Lung microvascular endothelial cell (primary cell): Measurements from ENCODE around the gene SLC2A4. TPM values are rescaled to one million over a fixed set of nuclear protein-coding genes. Genes with fewer than 3 reads are reported as not detected.
A peak's percentile ranks its signal among the peaks of the same experiment; 100 is the strongest.

Experiments used
- DNase-seq, 2 donors: peaks; one replicate each; pipeline versions ENCODE4 v3.0.0 to v3.0.0-alpha.2; 2010; ENCODE audit warnings: low read depth in 2 of 2
- total RNA-seq: library from RNA; depleted of rRNA; stranded (reverse); fragments of >200 nt; gene quantifications from 2 replicates; pipeline ENCODE4 v1.2.1, GENCODE V29; 2014

SLC2A4 gene
- total RNA-seq, 1 donor from 2014 or later: 0.60 TPM

DNA sequence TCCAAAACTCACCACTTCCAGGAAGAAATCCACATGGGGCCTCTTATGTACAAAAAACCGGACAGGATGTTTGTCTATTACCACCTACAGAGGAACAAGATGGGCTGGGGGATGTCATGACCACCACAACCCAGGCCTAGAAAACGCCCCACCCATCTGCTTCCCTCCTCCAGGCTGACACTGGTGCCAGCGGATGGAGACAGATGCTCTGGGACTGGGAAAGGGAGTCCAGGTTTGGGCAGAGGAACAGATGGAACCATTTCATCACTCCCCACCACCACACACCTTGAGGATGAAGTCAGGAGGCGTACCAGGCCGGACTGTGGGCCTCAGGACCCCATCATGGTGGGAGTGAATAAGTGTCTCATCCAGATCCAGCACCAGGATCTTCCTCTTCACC, 34.7 kb upstream of the SLC2A4 start:
- DNase-seq: no peak

DNA sequence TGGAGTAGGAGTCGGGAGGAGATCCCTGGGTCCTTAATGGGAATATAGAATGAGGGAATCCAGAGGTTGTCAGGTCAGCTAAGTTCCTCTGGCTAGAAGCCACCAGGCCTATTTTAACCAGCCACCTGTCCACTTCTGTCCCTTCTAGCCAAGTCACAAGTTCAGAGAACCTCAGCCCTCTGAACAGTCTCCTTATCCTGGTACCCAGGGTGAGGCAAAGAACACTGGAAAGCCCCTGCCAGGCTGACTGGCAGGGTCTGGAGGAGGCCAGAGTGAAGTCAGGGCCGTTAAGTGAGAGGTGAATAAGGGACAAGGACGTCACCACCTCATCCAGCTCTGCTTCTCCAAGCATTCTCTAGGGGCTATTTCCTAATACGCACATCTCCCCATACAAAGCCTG, 32.7 kb upstream of the SLC2A4 start:
- DNase-seq: no peak

DNA sequence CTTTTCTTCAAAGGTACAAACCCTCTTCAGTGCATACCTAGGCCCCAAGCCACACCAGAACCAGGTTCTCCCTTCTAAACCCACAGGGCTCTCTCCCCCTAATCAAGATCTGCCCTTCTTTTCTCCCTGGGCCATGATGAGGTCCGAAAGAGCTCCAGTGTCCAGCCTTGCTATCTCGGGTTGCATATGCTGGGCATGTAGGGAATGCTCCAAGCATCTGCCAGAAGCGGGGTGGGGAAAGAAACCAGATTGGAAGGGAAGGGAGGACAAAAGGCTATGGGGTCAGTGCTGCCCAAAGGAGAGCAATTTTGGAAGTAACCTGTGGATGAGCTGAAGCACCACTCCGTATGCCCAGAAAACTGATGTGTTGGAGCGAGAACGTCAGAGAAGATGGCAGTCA, 32.3 kb upstream of the SLC2A4 start:
- DNase-seq: no peak

DNA sequence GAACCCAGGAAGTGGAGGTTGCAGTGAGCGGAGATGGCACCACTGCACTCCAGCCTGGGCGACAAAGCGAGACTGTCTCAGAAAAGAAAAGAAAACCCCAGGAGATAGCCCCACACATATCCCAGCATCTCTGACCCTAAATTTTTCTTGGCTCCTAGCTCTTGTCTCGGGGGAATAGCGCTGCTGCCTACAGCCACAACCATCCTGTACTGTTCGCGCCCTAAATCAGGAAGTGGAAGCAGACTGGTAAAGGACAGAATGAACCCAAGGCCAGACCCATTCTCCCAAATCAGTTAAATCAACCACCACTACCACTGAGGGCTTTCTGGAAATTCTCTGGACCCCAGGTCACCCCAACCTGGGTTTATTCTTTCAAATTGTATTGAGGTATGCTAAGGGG, 31.7 kb upstream of the SLC2A4 start:
- DNase-seq: no peak

DNA sequence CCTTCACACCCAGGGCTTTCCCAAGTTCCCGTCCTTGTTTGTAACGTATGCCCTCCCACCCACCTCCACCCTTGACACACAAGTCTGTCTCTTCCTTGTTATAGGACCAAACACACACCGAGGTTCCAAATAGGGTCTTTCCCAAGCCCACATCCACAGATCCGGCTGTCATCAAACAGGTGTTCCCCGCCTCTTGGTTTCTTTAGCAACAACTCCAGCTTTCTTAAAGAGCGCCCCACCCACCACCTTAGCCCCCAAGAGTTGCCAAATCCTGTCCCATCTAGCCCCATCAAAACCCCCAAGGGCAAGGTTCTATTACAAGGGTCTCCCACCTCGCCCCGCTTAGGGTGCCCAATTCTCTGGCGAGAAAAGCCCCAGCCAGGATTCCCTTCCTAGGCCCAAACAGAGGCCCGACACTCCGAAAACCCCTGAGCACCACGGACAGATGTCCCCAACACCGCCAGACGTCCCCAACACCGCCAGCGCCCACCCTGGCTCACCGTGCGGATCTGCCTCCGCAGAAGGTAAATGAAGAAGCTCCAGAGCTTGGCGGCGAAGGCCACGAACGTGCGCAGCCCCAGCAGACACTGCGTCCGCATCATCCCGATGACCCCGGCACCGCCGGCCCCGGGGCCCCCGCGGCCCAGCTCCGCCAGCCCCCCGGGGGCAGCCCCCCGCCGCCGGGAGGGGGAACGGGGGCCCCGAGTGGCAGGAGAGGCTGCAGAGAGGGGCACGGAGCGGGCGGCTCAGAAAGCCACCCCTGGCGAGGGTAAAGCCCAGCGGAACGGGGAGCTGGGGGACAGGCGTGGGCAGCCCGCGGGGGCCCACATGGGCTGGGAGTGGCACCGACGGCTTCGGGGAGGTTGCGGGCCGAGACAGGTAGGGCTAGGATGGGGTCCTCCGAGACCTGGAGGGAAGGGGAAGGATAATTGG, 30.6 kb upstream of the SLC2A4 start:
- peak; percentile 48 to 54 for DNase-seq

DNA sequence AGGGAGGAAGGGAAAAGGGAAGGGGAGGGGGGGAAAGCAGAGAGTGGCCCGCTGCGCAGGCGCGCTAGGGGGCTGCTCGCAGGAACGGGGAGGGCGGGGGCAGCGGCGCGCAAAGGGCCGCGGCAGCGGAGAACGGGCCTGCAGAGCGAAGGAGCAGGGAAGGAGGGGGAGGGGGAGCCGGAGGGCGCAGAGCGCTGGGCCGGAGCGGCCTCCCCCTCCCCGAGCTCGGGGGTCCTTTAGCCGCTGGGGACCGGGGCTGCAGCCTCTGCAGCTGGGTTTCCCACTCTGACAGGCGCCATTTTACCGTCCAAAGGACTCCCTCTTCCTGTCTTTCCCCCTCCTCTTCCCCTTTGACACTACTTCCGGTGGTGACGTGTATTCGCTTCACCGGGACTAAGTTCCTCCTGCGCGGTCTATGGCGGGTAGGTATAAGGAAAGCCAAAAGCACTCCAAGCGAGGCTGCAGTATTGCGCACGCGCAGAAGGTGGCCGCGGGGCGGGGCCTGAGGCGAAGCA, 29.8 kb upstream of the SLC2A4 start, which contains the start of gene CTDNEP1:
TSS of gene CTDNEP1 (minus strand) at position 74 of the 515 bp plus-strand sequence. CDS start 438 bp downstream, outside the sequence.
- peak; percentile 100 for DNase-seq

DNA sequence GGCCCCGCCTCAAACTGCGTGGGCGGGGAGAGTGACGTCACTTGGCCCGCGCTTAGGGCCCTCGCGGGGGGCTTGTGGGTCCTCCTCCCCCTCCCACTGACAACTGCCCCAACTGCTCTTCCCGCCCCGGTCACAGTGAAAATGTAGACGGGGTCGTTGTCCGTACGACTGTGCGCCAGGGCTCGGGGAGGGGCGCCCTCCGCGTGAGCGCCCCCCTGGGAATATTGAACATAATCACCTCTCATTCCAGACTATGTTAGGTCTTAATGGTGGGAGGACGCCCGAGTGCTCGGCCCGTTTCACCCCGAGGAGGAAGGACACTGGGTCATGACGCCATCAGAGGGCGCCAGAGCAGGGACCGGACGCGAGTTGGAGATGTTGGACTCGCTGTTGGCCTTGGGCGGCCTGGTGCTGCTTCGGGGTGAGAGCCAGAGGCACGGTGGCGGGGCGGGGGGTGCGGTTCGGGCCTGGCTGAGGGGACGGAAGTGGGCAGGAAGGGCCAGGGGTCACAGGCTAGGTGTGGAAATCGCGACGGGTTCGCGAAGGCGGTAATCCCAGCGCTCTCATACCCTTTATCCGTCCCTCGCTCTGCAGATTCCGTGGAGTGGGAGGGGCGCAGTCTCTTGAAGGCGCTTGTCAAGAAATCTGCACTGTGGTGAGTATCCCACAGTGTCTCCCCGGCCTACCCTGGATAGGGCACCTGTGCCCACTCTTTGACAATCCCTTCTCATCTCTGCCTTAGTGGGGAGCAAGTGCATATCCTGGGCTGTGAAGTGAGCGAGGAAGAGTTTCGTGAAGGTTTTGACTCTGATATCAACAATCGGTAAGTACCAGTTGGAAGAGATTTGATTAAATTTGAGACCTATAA, 29.1 kb upstream of the SLC2A4 start, which contains the start of gene ELP5:
TSS of gene ELP5 (plus strand) at position 40 of the 868 bp plus-strand sequence. CDS start at position 376, 336 bp downstream.
- DNase-seq: peak; percentile 95 to 97

DNA sequence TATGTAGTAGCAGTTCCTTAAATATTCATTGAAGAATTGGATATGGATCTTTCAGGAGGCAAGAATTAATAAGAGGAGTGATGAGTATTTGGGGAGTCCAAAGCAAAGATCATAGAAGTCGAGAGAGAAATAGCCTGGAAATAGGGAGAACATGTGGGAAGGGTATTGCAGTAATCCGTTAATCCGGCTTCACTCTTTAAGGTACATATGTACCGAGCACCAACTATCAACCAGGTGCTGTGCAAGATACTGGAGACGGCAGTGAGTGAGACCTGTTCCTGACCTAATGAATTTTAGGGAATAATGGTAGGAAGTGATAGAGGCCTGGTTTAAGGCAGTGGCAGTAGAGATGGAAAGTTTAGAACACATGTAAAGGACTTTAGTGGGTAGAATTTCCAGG, 28.4 kb upstream of the SLC2A4 start:
- DNase-seq: no peak

DNA sequence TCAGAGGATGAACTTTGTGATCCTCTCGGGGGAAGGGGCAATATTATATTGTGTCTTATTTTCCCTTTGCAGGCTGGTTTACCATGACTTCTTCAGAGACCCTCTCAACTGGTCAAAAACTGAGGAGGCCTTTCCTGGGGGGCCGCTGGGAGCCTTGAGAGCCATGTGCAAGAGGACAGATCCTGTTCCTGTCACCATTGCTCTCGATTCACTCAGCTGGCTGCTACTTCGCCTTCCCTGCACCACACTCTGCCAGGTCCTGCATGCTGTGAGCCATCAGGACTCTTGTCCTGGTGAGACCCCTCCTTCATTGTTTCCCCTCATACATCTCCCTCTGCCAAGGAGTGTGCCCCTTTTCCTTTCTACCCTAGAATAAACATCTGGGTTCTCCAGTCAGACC, 27.0 kb upstream of the SLC2A4 start:
- DNase-seq: no peak

DNA sequence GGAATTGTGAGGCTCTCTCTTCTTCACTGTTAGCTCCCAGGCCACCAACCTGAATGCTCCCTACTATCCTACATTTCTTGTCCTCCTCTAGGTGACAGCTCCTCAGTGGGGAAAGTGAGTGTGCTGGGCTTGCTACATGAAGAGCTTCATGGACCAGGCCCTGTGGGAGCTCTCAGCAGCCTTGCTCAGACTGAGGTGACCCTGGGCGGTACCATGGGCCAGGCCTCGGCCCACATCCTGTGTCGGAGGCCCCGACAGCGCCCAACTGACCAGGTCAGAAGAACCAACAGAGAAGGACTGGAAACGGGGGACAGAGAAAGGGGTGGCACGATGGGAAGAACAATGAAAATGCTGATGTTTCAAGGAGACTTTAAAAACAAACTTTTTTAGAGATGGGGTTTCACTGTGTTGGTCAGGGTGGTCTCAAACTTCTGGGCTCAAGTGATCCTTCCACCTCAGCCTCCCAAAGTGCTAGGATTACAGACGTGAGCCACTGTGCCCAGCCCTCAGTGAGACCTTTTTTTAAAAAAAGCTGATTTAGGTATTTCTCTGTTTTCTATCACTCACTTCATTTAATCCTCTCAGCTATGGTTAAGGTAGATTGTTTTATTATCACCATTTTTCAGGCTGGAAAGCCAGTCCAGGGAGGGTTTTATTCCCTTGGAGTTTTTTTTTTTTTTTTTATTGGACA, 24.6 kb upstream of the SLC2A4 start:
- no peak for DNase-seq

DNA sequence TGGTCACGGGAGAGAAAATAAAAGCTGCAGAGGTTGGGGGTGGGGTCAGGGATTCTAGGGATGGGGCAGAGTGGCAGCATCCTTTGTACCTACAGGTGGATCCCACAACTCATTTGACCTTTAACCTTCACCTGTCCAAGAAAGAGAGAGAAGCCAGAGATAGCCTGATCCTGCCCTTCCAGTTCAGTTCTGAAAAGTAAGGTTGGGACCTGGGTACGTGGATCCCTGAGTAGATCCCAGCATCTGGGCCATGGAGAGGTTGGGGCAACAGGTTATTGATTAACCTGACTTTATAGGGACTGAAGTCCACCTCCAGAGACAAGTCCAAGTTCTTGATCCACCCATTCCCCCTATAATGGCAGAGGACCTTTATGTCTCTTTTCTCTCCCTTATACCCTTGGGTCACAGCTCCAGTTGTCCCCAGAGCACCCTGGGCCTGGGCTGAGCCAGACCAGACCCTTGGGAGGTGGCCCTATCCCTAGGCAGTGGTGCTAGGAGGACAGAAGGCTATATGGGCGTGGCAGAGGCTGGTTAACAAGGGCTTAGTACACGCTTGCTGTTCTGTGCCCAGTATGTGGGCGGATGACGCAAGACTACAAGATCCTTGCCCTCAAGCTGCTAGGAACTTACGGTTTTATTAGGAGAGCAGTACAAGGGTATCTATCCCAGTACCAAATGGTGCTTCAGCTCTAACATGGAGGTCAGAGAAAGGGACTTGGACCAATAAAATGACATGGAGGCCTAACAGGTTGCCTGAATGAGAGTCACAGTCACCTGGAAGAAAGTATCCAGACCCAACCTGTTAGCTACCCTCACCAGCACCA, 22.6 kb upstream of the SLC2A4 start:
- DNase-seq: no peak

DNA sequence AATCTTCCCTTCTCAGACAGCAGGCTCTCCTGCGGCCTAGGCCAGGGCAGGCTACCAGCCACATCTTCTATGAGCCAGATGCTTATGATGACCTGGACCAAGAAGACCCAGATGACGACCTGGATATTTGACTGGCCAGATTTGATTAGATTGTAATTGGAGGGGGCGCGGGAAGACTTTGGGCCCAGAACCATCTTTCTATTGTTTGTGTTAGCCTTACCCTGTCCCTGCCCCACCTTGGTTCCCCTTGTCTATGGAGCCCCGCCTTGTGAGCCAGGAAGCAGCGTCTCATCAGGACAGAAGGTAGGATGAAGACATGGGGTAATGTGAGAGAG, 22.0 kb upstream of the SLC2A4 start:
- DNase-seq: no peak

DNA sequence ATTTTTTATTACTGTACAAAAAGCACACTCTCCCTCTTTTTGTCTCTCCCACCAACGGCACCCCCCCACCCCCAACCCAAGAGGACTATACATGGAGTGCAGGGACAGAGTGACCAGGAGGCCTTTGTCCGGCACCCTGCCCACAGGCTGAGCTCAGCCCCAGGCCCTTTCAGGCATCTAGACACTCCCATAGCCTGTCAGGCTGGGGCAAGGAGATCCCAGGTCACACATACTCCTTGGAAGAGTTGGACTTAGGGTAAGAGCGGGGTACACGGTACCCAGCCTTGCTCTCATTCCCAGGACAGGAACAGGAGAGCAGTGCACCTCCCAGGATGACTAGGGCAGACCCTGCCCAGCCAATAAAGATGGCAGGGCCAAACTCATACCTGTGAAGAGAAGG, 21.4 kb upstream of the SLC2A4 start:
- DNase-seq: no peak

DNA sequence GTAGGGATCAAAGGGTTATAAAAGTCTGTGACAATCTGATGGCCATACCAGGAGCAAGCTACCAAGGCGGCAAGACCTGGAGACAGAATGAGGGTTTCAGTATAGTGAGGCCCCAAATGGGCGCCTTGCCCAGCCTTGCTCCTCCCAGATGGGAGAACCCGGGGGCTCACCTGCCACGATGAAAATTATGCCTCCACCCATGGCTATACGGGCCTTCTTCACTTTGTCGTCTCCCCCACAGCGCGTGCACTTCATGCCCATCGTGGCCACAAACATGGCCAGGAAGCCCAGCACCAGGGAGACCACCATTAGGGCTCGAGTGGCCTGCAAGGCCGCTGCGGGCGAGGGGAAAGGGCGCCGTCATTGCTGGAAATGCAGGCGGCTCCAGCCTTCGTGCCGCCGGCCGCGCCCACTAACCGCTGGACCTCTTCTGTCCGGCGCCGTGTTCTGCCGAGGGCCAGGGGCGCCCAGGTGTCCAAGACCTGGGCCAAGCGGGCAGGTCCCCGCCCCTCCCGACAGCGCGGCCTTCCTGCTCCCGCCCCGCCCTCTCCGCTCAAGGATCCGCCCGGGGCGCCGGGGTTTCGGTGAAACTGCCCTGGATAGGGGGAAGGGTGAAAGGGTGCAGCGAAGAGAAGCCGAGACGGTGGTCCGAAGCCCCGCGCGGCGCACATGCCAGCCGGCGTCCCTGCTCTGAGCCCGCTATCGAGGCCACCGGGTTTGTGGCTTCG, 20.7 kb upstream of the SLC2A4 start:
- no peak for DNase-seq

DNA sequence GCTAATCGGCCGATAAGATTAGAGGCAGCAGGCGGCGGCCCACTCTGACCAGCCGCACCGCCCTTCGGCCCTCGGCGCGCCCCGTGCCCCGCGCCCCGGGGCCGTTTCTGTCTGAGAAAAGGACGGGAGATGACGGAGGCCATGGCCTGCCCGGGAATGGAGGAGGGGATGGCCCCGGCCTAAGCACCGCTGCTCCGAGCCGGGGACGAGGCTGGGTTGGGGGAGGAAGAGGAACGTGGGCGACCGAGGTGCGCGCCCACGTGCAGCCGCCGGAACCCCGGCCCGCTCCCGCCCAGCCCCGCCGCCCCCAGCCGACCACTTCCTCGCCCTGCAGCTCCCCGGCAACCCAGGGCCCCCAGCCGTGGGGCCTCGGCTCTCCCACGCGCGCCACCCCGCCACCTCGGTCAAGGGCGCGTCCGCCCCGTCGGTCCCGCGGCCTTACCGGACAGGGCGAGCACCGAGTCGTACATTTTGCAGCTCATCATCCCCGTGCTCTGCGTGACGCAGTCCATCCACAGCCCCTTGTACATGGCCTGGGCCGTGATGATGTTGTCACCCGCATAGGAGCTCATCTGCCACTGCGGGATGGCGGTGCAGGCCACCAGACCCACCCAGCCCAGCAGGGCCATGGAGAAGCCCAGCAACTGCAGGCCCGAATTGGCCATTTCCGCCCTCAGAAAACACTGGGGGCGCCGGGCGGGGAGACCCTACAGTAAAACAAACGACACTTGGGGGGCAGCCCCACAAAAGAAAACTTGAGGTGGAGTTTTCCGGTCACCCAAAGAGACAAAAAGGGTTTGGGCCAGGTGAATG, 19.9 kb upstream of the SLC2A4 start:
- no peak for DNase-seq

DNA sequence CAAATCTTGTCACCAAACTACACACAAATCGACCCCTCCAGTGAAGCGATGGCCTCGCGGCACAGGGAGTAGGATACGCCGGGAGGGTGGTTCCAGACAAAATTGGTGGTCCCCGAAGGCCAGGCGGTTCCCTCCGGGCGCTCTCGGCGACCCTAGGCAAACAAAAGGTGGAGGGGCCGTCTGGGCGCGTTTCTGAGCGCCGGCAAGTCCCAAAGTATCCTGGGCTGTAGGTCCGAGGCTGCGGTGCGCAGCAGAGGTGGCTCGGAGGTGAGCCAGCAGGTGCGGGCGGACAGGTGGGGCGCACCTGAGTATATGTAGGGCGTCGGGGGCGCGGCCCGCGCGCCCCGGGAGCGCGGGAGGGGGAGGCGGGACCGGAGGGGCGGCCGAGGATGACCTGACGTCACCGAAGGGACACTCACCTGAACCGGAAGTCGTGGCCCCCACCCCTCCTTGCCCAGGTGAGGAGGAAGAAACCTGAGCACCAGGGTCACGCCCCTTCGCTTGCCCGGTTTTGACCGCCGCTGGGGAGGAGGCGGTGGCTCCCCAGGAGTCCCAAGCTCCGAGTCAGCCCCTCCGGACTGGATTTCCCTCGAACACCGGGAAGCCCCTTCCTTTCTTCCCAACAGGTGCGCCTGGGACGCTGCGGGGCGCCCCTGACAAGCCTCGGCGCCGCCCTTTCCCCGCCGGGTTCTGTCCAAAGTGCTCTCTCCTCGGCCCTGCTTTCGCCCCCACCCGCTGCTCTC, 19.2 kb upstream of the SLC2A4 start, which contains the start of gene CLDN7:
TSS of gene CLDN7 (minus strand) at position 287 of the 743 bp plus-strand sequence. CDS start 435 bp downstream, outside the sequence.
- DNase-seq: no peak

DNA sequence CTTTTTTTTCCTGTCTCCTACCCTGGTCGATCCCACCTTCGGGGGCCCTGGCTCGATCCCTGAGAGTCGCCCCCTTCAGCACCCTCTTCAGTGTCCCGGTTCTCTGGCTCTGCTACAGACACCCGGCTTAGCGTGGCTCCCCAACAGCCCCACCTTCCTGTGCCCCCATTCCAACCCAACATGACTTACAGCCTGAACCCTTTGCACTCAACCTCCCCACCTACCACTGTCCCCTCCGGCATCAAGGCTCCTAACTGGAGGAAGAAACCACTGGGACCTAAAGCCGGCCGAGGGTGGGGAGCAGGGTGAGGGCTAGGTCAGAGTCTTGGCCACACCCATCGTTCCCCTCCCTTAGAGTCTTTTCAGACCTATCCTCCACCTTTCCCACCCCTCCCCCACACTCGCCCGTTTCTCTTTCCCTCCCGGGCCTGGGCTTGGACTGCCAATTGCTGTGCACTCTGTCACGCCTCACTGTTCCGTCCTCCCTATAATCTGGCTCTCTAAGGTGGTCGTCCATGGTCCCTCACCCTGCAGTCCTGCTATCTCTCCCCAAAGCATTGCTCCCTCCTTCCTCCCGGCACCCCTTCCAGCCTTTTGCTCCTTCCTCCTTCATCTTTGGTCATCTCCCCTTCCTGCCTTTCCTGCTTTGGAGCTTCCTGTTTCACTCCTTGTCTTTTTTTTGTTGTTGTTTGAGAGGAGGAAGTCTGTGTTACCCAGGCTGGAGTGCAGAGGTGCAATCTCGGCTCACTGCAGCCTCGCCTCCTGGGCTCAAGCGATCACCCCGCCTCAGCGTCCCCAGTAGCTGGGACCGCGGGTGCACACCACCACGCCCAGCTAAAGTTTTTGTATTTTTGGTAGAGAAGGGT, 18.4 kb upstream of the SLC2A4 start:
- no peak for DNase-seq
